Measurements from ENCODE around the gene PASK.
"Not testable (repeated sequence)": the region's sequence is repeated elsewhere in the genome, so short reads cannot be mapped to it uniquely, and the experiment has no call there.

Gene PASK

GRCh38 chr2:241104611-241105010, 44.7 kb downstream of the PASK start:
- not testable (repeated sequence) for DNase-seq (ENCODE audit: low spot score)

- no peak for DNase-seq (ENCODE audit: low spot score)
Observed at GRCh38 chr2:241103176-241103595, 46.1 kb downstream of the PASK start.

DNA sequence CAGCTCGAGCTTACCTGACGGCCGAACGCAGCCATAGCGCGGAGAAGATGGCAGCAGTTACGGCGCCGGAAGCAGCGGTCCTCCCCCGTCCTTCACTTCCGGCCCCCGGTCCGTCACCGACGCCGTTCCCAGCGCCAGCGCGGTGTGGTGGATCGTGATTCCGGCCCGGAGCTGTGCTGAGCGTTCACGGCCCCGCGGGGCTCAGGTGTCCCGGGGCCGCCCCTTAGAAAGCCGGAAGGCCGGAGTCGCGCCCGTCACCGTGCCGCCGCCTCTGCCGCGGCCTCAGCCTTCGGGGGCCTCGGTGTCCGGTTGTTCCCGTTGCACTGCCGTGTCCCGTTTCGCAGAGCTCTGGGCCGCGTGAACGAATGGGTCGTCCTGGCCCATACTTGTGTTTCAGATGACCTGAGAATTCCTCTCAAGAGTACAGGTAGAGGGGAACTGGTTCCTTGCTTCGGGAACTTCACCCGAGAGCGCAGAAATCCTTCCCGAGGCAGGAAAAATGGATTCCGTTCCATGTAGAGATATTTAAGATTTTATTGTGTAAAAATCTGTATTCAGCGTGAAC, 47.0 kb downstream of the PASK start, which contains the start of gene MTERF4:
Gene MTERF4, minus strand, starts transcription at position 49 of the 565 bp plus-strand sequence. Its CDS starts 14 bp downstream, at position 35.
- DNase-seq (ENCODE audit: low spot score): peak; percentile 88

- no peak for DNase-seq (ENCODE audit: low spot score)
Observed at GRCh38 chr2:241099246-241099645, 50.0 kb downstream of the PASK start.

GRCh38 chr2:241096979-241097378, 52.3 kb downstream of the PASK start:
- DNase-seq (ENCODE audit: low spot score): no peak

GRCh38 chr2:241095594-241096290, 53.5 kb downstream of the PASK start:
- DNase-seq (ENCODE audit: low spot score): peak; percentile 71

DNA sequence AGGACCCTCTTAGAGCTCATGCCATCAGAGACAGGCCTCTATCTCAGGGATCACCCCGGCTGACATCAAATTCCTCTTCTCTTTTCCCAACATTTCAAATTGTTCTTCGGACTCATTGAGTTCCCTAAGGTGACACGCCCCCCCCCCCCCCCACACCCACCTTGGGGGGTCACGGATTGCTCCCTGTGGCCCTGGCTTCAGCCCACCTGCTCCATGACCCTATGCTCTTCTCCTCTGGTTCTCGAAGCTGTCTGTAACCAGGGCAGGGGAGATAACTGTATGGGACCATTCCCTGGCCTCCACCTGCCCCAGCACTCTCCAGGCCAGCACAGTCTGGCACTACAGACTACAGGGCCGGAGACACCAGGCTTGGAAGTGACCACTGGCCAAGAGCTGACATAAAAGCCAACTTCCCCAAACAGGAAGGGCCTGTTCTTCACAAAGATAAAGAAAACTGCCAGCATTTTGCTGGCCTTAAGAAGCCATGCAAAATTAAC, 54.3 kb downstream of the PASK start:
- no peak for DNase-seq (ENCODE audit: low spot score)

DNA sequence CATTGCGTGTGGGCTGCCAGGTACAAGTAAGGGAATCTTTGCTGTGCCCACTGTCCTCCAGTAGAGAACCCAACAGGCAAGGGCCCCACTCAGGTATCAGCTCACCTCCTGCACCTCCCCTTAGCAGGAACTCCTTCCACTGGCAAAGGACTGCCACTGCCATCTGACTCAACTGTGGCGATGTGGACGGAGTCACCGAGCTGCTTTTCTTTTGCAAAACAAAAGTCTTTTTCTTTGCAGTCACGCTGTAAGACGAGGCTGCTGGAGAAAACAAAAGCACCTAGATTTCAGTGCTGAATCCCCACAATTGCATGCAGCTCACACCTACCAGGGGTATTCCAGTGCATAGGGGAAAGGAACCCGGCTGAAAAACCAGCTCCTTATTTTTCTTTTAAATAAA, 55.1 kb downstream of the PASK start:
- no peak for DNase-seq (ENCODE audit: low spot score)

DNA sequence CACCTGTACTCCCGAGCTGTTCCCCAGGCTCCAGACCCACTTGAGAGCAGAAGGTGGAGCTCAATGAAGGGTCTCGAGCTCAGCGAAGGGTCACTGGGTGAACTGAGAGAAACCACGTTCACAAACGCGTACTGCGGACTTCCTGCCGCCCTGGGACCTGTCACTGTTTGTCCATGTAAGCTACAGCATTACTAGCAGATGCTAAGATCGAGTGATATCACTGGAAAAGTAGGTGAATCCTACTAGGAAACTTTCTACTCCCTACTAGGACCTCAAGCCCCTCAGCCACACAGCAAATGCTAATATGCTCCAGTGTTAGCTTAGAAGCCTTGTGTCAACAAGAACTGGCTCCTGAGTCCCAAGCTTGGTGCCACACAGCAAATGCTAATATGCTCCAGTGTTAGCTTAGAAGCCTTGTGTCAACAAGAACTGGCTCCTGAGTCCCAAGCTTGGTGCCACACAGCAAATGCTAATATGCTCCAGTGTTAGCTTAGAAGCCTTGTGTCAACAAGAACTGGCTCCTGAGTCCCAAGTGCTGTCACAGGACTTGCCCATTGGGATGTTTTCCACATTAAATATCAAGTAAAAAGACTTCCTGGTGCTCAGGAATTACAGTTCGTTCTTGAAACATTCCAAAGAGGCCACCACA, 56.0 kb downstream of the PASK start:
- DNase-seq (ENCODE audit: low spot score): not testable (repeated sequence)

GRCh38 chr2:241092677-241093076, 56.6 kb downstream of the PASK start:
- DNase-seq (ENCODE audit: low spot score): no peak

- DNase-seq (ENCODE audit: low spot score): no peak
Observed at GRCh38 chr2:241091734-241092445, 57.4 kb downstream of the PASK start.

DNA sequence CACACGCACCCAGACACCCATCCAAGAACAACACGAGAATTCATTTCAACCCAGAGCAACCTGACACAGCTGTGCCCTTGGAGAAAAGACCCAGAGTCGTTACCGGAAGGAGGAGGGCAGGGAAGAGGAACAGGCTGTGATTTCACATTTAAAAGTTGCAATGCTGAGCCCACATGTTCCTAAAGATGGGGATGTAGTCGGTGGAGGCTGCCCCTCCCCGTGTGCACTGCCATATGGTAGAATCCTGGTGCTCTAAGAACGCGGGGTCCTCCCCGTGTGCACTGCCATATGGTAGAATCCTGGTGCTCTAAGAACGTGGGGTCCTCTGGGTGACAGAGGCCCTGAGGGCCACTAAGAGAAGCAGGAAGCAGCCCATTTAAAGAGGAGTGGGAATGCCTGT, 58.1 kb downstream of the PASK start:
- DNase-seq (ENCODE audit: low spot score): no peak

GRCh38 chr2:241088791-241089732, 60.2 kb downstream of the PASK start:
- no peak for DNase-seq (ENCODE audit: low spot score)

- DNase-seq (ENCODE audit: low spot score): no peak
Observed at GRCh38 chr2:241088376-241088775, 60.9 kb downstream of the PASK start.

DNA sequence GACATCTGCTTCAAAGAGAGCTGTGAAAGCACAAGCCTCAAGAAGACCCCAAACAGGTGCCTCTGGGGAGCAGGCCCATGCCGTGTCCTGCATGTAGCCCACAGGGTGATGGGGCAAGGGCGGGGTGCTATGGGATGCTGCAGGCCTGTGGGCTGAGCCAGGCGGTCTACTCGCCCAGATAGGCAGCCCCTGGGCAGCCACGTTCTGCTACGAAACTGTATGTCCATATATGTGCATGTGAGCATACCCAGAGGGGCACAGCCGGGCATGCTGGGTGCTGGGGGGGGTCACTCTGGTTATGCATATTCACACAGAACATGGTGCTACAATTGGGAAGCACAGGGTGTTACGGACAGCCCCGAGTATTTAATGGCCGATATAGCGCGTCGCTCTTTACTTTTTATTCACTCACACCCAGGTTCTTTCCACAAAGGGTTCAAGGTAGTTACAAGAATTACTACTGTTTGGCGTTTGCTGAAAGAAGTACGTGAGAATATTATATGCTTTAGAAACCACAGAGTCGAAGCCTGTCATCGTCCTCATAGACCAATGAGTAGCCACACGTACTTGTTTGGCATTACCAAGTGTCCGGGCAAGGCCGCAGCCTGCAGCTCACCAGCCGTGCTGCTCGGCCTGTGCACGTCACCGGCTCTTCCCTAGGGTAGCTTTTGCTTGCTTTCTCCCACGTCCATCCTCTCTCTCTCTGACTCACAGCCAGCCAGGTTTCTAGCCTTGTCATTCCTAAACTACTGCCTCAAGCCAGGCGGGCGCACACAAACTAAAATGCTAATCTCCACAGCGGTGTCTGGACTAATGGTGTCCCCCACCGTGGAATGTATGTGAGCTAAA, 61.6 kb downstream of the PASK start:
- no peak for DNase-seq (ENCODE audit: low spot score)

DNA sequence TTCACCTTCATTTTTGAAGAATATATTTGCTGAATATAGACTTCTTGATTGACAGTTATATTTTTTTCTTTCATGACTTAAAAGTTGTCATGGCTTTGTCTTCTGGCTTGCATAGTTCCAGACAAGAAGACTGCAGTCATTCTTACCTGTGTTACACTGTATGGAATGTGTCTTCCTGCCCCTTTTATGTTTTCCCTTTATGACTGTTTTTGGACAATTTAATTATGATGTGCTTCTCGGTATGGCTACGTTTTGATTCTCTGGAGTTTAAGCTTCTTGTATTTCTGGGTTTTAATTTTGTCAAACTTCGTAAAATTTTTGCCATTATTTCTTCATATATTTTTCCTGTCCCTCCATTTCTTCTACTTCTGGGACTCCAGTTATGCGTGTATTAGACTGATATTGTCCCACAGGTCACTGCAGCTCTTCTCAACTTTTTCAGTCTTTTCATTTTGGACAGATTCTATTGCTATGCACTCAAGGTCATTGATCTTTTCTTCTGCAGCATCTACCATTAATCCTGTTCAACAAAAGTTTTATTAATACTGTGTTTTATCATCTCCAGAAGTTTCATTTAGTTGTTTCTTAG, 64.3 kb downstream of the PASK start:
- no peak for DNase-seq (ENCODE audit: low spot score)

- DNase-seq (ENCODE audit: low spot score): no peak
Observed at GRCh38 chr2:241083091-241083415, 66.2 kb downstream of the PASK start.

- no peak for DNase-seq (ENCODE audit: low spot score)
Observed at GRCh38 chr2:241082341-241083090, 66.8 kb downstream of the PASK start.

DNA sequence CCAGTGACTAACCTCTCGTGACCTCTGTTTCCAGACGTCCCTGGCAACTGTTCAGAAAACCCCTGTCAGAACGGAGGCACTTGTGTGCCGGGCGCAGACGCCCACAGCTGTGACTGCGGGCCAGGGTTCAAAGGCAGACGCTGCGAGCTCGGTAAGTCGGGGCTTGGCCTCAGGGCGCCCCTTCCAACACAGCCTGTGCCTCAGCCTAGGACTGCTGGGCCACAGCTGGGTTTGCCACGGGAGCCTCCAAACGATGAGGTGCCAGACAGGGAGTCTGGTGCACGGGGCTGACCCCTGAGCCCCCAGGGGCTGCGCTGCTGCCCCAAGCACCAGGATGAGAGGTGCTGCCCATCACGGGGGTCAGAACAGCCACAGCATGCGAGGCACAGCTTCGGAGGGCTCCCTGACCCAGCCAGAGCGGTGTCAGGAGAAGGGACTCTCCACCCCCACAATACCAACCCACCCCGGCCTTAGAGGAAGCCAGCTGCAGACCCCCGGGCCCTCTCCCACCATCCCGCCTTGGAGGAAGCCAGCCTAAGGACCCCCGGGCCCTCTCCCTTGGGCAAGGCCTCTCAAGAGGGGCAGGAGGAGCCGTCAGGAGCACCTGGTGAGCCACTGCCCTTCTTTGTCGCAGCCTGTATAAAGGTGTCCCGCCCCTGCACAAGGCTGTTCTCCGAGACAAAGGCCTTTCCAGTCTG, 67.5 kb downstream of the PASK start:
- no peak for DNase-seq (ENCODE audit: low spot score)
